ENCODE measurements around the gene PRSS2.
"Not testable (repeated sequence)": the region's sequence is repeated elsewhere in the genome, so short reads cannot be mapped to it uniquely, and the experiment has no call there.

Gene PRSS2

DNA sequence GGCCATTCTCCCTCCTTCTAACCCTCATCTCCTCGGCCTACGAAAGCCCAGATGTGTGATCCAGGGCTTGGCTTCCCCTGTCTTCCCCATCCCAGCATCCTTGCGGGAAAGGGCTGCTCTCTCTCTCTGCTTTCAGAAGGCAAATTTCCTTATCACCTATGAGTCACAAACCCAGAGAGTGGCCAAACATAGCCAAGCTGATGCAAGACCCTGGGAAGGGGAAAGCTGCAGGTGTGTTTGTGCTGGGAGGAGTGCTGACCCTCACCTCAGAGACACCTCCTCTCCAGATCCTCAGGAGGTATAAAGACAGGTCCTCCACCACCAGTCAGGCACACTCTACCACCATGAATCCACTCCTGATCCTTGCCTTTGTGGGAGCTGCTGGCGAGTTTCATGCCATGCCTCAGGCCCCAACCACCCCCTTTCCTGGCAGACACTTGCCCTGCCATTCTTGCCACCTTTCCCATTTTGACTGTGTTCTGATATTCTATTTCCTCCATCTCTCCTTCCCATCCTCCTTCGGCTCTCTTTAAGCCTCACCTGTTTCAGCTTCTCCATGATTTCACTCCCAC, 10.6 kb upstream of the PRSS2 start:
- DNase-seq, result no peak

- DNase-seq, result not testable (repeated sequence)
Measured at GRCh38 chr7:142761606-142762005, 9.2 kb upstream of the PRSS2 start.

GRCh38 chr7:142762104-142762503, 8.7 kb upstream of the PRSS2 start:
- DNase-seq, result no peak

- DNase-seq, result no peak
Measured at GRCh38 chr7:142767451-142767850, 3.3 kb upstream of the PRSS2 start.

DNA sequence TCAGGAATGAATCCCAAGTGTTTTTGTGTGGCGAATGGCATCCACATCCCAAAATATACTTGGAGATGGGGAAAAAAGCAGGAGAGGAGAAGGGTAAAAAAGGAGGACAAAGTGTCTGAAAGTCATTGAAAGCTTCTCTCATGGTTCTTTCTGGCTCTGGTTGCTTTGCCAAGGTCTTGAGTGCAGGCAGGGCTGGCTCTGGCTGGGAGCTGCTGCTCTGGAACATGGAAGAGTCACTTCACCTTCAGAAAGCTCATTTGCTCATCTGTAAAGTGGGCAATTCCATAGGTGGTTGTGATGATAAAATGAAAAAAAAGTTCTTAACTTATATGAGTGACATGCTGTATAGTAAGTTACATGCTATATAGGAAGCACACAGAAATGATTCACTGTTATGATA, 2.9 kb upstream of the PRSS2 start:
- no peak for DNase-seq

GRCh38 chr7:142768885-142769284, 1.9 kb upstream of the PRSS2 start:
- DNase-seq, result not testable (repeated sequence)

GRCh38 chr7:142771353-142771723, 568 bp downstream of the PRSS2 start:
- DNase-seq, result no peak

DNA sequence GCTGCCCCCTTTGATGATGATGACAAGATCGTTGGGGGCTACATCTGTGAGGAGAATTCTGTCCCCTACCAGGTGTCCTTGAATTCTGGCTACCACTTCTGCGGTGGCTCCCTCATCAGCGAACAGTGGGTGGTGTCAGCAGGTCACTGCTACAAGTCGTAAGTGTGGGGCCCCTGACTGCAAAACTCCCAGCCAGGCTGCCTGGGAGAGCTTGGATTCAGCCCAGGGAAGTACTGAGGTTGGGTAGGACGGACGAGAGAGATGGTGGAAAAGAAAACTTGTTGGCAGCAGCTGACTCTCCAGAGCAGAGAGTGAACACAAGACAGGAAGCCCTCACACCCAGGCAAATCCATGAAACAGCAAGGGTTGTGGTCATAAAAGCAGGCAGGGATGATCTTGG, 1.3 kb downstream of the PRSS2 start:
- no peak for DNase-seq

- no peak for DNase-seq
Measured at GRCh38 chr7:142772673-142773072, 1.9 kb downstream of the PRSS2 start.

DNA sequence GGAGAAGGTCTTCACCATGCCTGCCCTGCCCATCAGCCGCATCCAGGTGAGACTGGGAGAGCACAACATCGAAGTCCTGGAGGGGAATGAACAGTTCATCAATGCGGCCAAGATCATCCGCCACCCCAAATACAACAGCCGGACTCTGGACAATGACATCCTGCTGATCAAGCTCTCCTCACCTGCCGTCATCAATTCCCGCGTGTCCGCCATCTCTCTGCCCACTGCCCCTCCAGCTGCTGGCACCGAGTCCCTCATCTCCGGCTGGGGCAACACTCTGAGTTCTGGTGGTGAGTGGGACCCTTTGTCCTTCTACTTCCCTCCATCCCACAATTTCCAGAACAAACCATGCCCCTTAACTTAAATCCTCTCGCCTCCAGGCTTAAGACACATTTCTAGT, 2.5 kb downstream of the PRSS2 start:
- no peak for DNase-seq

- DNase-seq, result no peak
Measured at GRCh38 chr7:142773937-142774744, 3.4 kb downstream of the PRSS2 start.

DNA sequence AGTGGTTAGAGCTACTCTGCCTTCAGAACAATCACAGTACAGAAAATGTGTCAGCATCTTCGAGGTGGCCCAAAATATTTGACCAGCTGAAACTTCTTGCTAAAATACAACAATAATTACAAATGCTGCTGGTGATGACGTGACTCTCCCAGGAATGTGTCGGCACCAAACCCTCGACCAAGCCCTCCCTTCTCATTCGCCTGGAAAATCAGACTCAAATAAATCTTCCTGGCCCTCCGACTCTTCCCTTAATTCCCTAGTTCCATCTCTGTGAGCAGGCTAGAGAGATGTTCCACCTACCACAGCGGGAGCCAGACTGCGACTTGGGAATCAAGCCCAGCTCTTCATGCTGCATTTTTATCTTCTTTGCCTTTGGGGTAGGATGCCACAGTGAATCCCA, 4.1 kb downstream of the PRSS2 start:
- DNase-seq, result no peak

- not testable (repeated sequence) for DNase-seq
Measured at GRCh38 chr7:142775351-142776115, 4.8 kb downstream of the PRSS2 start.

DNA sequence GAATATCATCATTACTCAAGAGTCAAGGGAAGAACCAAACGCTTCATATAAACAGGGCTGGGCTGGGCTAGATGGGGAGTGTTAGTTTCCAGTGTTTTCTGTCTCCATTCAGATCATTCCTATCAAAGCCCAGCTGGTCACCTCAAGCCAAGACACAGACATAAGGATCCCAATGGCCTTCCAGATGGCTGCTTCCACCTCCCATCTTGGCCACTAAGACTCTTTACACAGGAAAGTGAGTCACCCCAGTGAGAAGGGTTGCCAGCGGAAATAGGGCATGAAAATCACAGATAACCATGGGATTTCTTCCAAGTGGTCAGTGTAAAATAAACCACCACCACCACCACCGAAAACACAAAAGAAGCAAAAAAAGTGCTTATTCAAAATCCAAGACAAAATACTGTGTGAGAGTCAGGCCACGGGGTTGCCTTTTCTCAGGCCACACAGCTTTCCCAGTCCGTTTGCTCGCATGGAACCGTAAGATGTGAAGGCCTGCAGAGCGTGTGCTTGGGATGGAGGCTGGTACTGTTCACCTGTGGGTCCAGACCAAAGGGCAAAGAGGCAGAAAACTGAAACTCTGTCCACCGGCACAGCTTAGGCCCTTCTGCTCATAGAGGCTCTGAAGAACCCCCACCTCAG, 5.6 kb downstream of the PRSS2 start:
- no peak for DNase-seq

DNA sequence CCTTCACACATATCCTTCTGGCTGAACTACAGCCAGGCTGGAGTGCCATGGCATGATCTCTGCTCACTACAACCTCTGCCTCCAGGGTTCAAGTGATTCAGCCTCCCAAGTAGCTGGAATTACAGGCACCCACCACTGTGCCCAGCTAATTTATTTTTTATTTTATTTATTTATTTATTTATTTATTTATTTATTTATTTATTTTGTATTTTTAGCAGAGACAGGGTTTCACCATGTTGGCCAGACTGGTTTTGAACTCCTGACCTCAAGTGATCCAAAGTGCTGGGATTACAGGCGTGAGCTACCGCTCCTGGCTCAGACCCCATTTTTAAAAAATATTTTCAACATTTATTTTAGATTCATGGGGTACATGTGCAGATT, 6.1 kb downstream of the PRSS2 start:
- DNase-seq, result not testable (repeated sequence)

DNA sequence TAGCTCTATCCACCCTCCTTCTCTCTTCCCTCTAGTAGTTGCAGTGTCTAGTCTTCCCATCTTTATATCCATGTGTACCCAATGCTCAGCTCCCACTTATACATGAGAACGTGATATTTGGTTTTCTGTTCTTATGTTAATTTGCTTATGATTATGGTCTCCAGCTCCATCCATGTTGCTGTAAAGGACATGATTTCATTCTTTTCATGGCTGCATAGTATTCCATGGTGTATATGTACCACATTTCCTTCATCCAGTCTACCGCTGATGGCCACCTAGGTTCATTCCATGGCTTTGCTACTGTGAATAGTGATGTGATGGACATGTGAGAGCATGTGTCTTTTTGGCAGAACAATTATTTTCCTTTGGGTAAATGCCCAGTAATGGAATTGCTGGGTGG, 6.5 kb downstream of the PRSS2 start:
- no peak for DNase-seq

DNA sequence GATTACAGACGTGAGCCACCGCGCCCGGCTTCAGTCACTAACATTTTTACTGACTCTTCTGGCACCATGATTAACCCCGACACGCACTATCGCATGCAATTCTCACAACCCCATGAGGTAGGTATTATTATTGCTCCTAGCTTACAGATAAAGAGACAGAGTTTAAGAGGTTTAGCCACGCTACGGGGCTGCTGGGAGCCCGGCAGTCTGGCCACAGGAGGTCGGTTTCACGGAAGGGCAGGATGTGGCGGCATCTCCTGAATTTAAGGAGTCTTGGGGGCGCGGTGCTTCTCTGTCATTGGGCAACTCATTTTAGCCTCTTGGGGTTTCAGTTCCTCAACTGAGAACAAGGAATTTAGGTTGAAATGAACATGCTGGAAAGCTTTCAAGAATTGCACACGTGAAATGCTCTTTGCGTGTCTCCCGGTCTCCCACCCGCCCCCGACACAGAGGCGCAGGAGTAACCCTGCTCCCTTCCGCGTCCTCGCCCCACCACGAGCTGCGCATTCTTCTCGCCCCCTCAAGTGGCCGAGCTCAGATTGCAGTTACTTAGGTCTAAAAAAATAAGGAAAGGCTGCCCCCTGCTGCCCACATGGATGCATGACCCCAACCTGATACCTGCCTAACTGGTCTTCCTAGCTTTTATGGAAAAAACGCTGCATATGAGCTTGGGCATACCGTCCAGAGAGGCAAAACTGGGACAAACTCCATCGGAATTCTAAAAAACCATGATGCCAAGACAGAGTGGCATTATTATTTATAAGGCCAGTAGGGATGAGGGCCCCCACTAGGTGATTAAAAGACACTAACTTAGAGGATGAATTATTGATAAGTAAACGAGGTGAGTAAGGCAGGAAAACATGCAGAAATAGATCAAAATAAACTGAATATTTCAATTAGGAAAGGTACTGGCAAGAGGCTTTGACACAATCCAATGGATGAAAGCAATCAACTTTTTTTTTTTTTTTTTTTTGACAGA, 12.4 kb downstream of the PRSS2 start:
- DNase-seq, result peak; percentile 88

- no peak for DNase-seq
Measured at GRCh38 chr7:142784096-142784495, 13.3 kb downstream of the PRSS2 start.

GRCh38 chr7:142784716-142785115, 13.9 kb downstream of the PRSS2 start:
- DNase-seq, result no peak

DNA sequence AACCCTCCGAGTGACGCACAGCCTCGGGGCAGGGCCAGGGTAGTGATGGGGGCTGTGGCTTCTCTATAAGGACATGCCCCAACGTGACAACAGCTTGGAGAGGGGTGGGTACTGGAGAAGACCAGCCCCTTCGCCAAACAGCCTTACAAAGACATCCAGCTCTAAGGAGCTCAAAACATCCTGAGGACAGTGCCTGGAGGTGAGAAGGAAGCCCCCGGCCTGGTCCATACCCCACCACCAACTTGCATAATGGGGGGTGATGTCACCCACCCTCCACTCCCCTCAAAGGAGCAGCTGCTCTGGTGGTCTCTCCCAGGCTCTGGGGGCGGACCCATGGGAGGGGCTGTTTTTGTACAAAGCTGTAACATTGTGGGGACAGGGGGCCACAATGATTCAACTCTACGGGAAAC, 15.1 kb downstream of the PRSS2 start:
- DNase-seq, result no peak

GRCh38 chr7:142787034-142787768, 16.4 kb downstream of the PRSS2 start:
- DNase-seq, result no peak

- no peak for DNase-seq
Measured at GRCh38 chr7:142787783-142788182, 17.0 kb downstream of the PRSS2 start.
